Right lobe of liver (tissue), 4 donors: Measurements from ENCODE around the gene HOXC4.

Source experiments
- CTCF ChIP-seq, 4 donors: fragments of 200-600 bp in 3 of 4; fragments of 450-650 bp in 1 of 4; IDR thresholded peaks; one replicate each; pipeline versions ENCODE4 v1.5.1 to v1.8.0; 2016 to 2022; ENCODE audit warnings: antibody characterized with exemption in 4 of 4, mild to moderate bottlenecking in 2 of 4
- POLR2A ChIP-seq: fragments of 450-650 bp; IDR thresholded peaks from one replicate; pipeline ENCODE4 v1.6.1; 2017; ENCODE audit warnings: antibody characterized with exemption, mild to moderate bottlenecking
- donor health status: DM: no; HTN: no; CAD: no.
- donor health status: DM: no; HTN: no; CAD: no.
- donor health status: DM: no; HTN: yes; CAD: no.

DNA sequence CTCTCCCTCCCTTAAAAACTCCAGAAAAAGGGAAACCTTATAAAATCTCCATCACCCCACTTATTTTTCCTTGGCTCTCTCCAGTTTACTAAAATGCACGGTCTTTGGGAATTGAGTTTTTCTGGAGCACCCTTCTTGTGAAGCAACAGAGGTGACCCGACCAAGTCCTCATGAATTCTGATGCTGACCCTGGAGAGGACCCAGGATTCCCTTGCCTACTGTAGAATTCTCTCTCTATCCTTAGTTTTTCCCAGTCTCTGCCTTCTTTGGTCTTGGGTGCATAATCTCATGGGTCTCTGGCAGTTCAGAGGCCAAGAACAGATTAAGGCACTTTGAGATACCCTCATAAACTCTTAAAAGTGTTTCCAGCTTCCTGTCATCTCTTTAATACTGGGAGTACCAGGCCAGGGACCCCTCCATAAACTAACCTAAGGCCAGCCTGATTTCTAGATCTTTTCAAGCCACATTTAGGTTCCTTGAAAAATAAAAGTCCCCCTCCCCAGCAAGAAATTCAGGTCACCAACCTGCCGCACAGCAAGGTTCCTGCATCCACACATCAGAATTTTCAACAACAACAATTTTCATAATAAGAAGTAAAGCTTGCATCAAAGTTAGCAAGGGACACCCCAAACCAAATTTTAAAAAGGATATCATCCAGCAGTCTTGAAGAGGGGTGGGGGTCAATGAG, 5.1 kb upstream of the HOXC4 start:
- TF ChIP-seq CTCF (IDR thresholded peaks at IDR 0.05): no peak
- no peak for TF ChIP-seq POLR2A
